Peyer's patch (tissue), 4 donors: ENCODE measurements around the gene KLF12. TPM values are rescaled to one million over a fixed set of nuclear protein-coding genes. Genes with fewer than 3 reads are reported as not detected.

Experiments used
- DNase-seq, 3 donors: peaks; one replicate each; pipeline ENCODE4 v3.0.0-alpha.2; 2017 to 2019
- H3K27ac ChIP-seq, 4 donors: fragments of 200-600 bp; sonication (generic); one replicate each; pipeline ENCODE4 v1.5.1; 2016 to 2019
- H3K27me3 ChIP-seq, 2 donors: fragments of 200-600 bp; sonication (generic); one replicate each; pipeline ENCODE4 v1.5.1; 2019
- H3K36me3 ChIP-seq, 3 donors: fragments of 200-600 bp; sonication (generic); one replicate each; pipeline ENCODE4 v1.5.1; 2016 to 2019
- H3K4me1 ChIP-seq, 4 donors: fragments of 200-600 bp; sonication (generic); one replicate each; pipeline ENCODE4 v1.5.1; 2016 to 2019
- H3K4me3 ChIP-seq, 4 donors: fragments of 200-600 bp; sonication (generic); 1 replicate in 3 of 4; 2 replicates in 1 of 4; pipeline ENCODE4 v1.5.1; 2016 to 2019; ENCODE audit warnings: mild to moderate bottlenecking in 1 of 4
- H3K9me3 ChIP-seq, 4 donors: fragments of 200-600 bp; sonication (generic); one replicate each; pipeline ENCODE4 v1.5.1; 2016 to 2019; ENCODE audit warnings: mild to moderate bottlenecking in 1 of 4
- CTCF ChIP-seq, 6 experiments: fragments of 450-650 bp in 4 of 6; fragments of 200-600 bp in 2 of 6; sonication (generic) in 1 of 6; IDR thresholded peaks; one replicate each; pipeline ENCODE4 v1.5.1; 2017 to 2019; ENCODE audit warnings: antibody characterized with exemption in 6 of 6, mild to moderate bottlenecking in 3 of 6, moderate library complexity in 1 of 6
- POLR2A ChIP-seq, 2 donors: fragments of 450-650 bp; IDR thresholded peaks; one replicate each; pipeline ENCODE4 v1.5.1; 2017; ENCODE audit warnings: antibody characterized with exemption in 2 of 2, mild to moderate bottlenecking in 2 of 2, moderate library complexity in 2 of 2
- total RNA-seq, 4 donors: library from RNA; depleted of rRNA; stranded (reverse); fragments of >200 nt; gene quantifications; one replicate each; pipeline ENCODE4 v1.1.0, GENCODE V29; 2016

KLF12 gene
- total RNA-seq, 4 donors from 2014 or later = 1.4 to 23.1 (median 2.7) TPM

GRCh38 chr13:74169676-74170075 lies 35.5 kb upstream of the KLF12 start:
- no peaks in the 10 kb centered on the region for H3K9me3 ChIP-seq
- TF ChIP-seq CTCF (IDR thresholded peaks at IDR 0.05) = no peak
- no peak for TF ChIP-seq POLR2A (IDR thresholded peaks at IDR 0.05)
- H3K4me3 ChIP-seq = no peak overlapping the region
- peaks cover 0 to 4% (median 0%) of the 10 kb centered on the region in 4 donors for H3K4me1 ChIP-seq
- DNase-seq = no peak
- no peak overlapping the region for H3K27ac ChIP-seq
- H3K36me3 ChIP-seq = no peaks in the 10 kb centered on the region
- no peaks in the 10 kb centered on the region for H3K27me3 ChIP-seq

GRCh38 chr13:74168263-74168675 lies 34.1 kb upstream of the KLF12 start:
- no peaks in the 10 kb centered on the region for H3K9me3 ChIP-seq
- peak in 1 of 3 donors; percentile 58 for DNase-seq
- no peaks in the 10 kb centered on the region for H3K36me3 ChIP-seq
- H3K4me1 ChIP-seq = peaks cover 0 to 4% (median 0%) of the 10 kb centered on the region in 4 donors
- H3K4me3 ChIP-seq = no peak overlapping the region
- no peak for TF ChIP-seq CTCF (IDR thresholded peaks at IDR 0.05)
- TF ChIP-seq POLR2A (IDR thresholded peaks at IDR 0.05) = no peak
- no peaks in the 10 kb centered on the region for H3K27me3 ChIP-seq
- no peak overlapping the region for H3K27ac ChIP-seq

- no peak overlapping the region for H3K27ac ChIP-seq
- H3K9me3 ChIP-seq = no peaks in the 10 kb centered on the region
- H3K36me3 ChIP-seq = no peaks in the 10 kb centered on the region
- no peak overlapping the region for H3K4me3 ChIP-seq
- no peaks in the 10 kb centered on the region for H3K27me3 ChIP-seq
- H3K4me1 ChIP-seq = peaks cover 0 to 4% (median 0%) of the 10 kb centered on the region in 4 donors
- no peak for DNase-seq
- TF ChIP-seq CTCF (IDR thresholded peaks at IDR 0.05) = no peak
Measured at GRCh38 chr13:74166261-74167004, 32.2 kb upstream of the KLF12 start.

GRCh38 chr13:74162782-74163181 lies 28.6 kb upstream of the KLF12 start:
- no peak for DNase-seq
- H3K4me1 ChIP-seq = no peaks in the 10 kb centered on the region
- no peaks in the 10 kb centered on the region for H3K36me3 ChIP-seq
- H3K9me3 ChIP-seq = no peaks in the 10 kb centered on the region
- H3K4me3 ChIP-seq = no peak overlapping the region
- no peak overlapping the region for H3K27ac ChIP-seq
- no peaks in the 10 kb centered on the region for H3K27me3 ChIP-seq
- TF ChIP-seq CTCF (IDR thresholded peaks at IDR 0.05) (no peak), POLR2A (IDR thresholded peaks at IDR 0.05) (no peak)

GRCh38 chr13:74162135-74162534 lies 27.9 kb upstream of the KLF12 start:
- no peak overlapping the region for H3K4me3 ChIP-seq
- TF ChIP-seq CTCF (IDR thresholded peaks at IDR 0.05) (no peak), POLR2A (IDR thresholded peaks at IDR 0.05) (no peak)

More at GRCh38 chr13:74162135-74162534, 27.9 kb upstream of the KLF12 start:
- Histone ChIP-seq H3K36me3 (no peaks in the 10 kb centered on the region), H3K4me1 (no peaks in the 10 kb centered on the region), H3K27me3 (no peaks in the 10 kb centered on the region), H3K27ac (no peak overlapping the region), H3K9me3 (no peaks in the 10 kb centered on the region)
- no peak for DNase-seq
